LNCaP clone FGC (cell line): ENCODE results near the gene MRPL57.
"Not testable (repeated sequence)": the region's sequence is repeated elsewhere in the genome, so short reads cannot be mapped to it uniquely, and the experiment has no call there.

Source experiments
- DNase-seq: peaks from one replicate; pipeline ENCODE4 v3.0.0-alpha.2; 2011; ENCODE audit warnings: low read depth
- H3K4me3 ChIP-seq: 2 replicates; pipeline ENCODE4 v1.5.1; 2011; ENCODE audit warnings: mild to moderate bottlenecking, low read depth, low read length, control low read depth
- CTCF ChIP-seq: IDR thresholded peaks from 2 replicates; pipeline ENCODE4 v1.5.1; 2012; ENCODE audit warnings: mild to moderate bottlenecking; ENCODE audit not compliant: control insufficient read depth, insufficient read depth; ENCODE audit errors: extremely low read depth

MRPL57 gene

GRCh38 chr13:21152251-21152899 lies 24.1 kb upstream of the MRPL57 start:
- no peak overlapping the region for H3K4me3 ChIP-seq
- no peak for DNase-seq
- no peak for TF ChIP-seq CTCF

- DNase-seq: peak; percentile 68
- no peak overlapping the region for H3K4me3 ChIP-seq
- no peak for TF ChIP-seq CTCF
These were observed 11.8 kb upstream of the MRPL57 start for GRCh38 chr13:21164631-21165030.

- H3K4me3 ChIP-seq, DNase-seq: not testable (repeated sequence)
These were observed 10.9 kb upstream of the MRPL57 start for GRCh38 chr13:21165606-21166005.

GRCh38 chr13:21171420-21171819 lies 5.0 kb upstream of the MRPL57 start:
- no peak for DNase-seq
- H3K4me3 ChIP-seq: no peak overlapping the region
- no peak for TF ChIP-seq CTCF

- H3K4me3 ChIP-seq, DNase-seq: not testable (repeated sequence)
These were observed 2.7 kb upstream of the MRPL57 start for GRCh38 chr13:21173767-21174166.

GRCh38 chr13:21175656-21176214 lies 723 bp upstream of the MRPL57 start:
- DNase-seq: no peak
- no peak for TF ChIP-seq CTCF
- peak overlapping the region; percentile 68 for H3K4me3 ChIP-seq

GRCh38 chr13:21176982-21177284 lies 475 bp downstream of the MRPL57 start:
- DNase-seq: no peak
- H3K4me3 ChIP-seq: peak overlapping the region; percentile 68

More at GRCh38 chr13:21176982-21177284, 475 bp downstream of the MRPL57 start:
- TF ChIP-seq CTCF: no peak
